Cardiac septum (tissue), 1 donor: ENCODE data around the gene PIK3R6. TPM values are rescaled to one million over a fixed set of nuclear protein-coding genes. Genes with fewer than 3 reads are reported as not detected.
"Not testable (repeated sequence)": the region's sequence is repeated elsewhere in the genome, so short reads cannot be mapped to it uniquely, and the experiment has no call there.

Experiments
- DNase-seq: peaks from one replicate; pipeline ENCODE4 v3.0.0-alpha.2; 2020; ENCODE audit warnings: low spot score
- intact Hi-C: fragments of 100-400 bp; cut with DNase I; formaldehyde crosslinking; loops from one replicate; pipeline ENCODE4 v1.14.0; 2022
- total RNA-seq: library from RNA; stranded (reverse); fragmentation: NEBNext Ultra II Directional; extraction: Animal tissue kit (Norgen Biotek cat#: 25700); gene quantifications from one replicate; pipeline ENCODE4 v1.2.1, GENCODE V29; 2021
- donor health status: DM: no; HTN: no; CAD: no.

PIK3R6 gene
- total RNA-seq, 1 donor from 2014 or later = 1.00 TPM

- intact Hi-C loops = loop anchor here (5.0 kb wide), 1 partner anchor 39 kb away; no protein-coding TSS in a partner anchor
- DNase-seq = no peak
These were observed 28.6 kb upstream of the PIK3R6 start for GRCh38 chr17:8896087-8896486.

GRCh38 chr17:8894673-8895578 is 27.5 kb upstream of the PIK3R6 start:
- peak; percentile 70 for DNase-seq
- intact Hi-C loops = loop anchor here (5.0 kb wide), 2 partner anchors 38 to 108 kb away; no protein-coding TSS in a partner anchor

GRCh38 chr17:8894202-8894671 is 26.8 kb upstream of the PIK3R6 start:
- intact Hi-C loops = loop anchor here (5.0 kb wide), 1 partner anchor 107 kb away; no protein-coding TSS in a partner anchor
- no peak for DNase-seq

GRCh38 chr17:8893621-8894201 is 26.2 kb upstream of the PIK3R6 start:
- no peak for DNase-seq
- intact Hi-C loops = loop anchor here (5.0 kb wide), 1 partner anchor 106 kb away; no protein-coding TSS in a partner anchor

- peak; percentile 31 for DNase-seq
- intact Hi-C loops = loop anchor here (5.0 kb wide), 1 partner anchor 106 kb away; no protein-coding TSS in a partner anchor
These were observed 25.6 kb upstream of the PIK3R6 start for GRCh38 chr17:8893059-8893458.

GRCh38 chr17:8892338-8892690 is 24.8 kb upstream of the PIK3R6 start:
- intact Hi-C loops = loop anchor here (5.0 kb wide), 1 partner anchor 105 kb away; no protein-coding TSS in a partner anchor
- DNase-seq = no peak

GRCh38 chr17:8890671-8891070 is 23.2 kb upstream of the PIK3R6 start:
- peak; percentile 57 for DNase-seq
- intact Hi-C loops = loop anchor here (5.0 kb wide), 1 partner anchor 103 kb away; no protein-coding TSS in a partner anchor

GRCh38 chr17:8889458-8890210 is 22.2 kb upstream of the PIK3R6 start:
- intact Hi-C loops = loop anchor here (5.0 kb wide), 1 partner anchor 102 kb away; no protein-coding TSS in a partner anchor
- DNase-seq = peak; percentile 65

- intact Hi-C loops = no loop called here
- DNase-seq = no peak
These were observed 21.3 kb upstream of the PIK3R6 start for GRCh38 chr17:8888704-8889302.

- peak; percentile 66 for DNase-seq
These were observed 20.6 kb upstream of the PIK3R6 start for GRCh38 chr17:8887834-8888703.

GRCh38 chr17:8887301-8887700 is 19.8 kb upstream of the PIK3R6 start:
- intact Hi-C loops = no loop called here
- peak; percentile 35 for DNase-seq

More at GRCh38 chr17:8887834-8888703, 20.6 kb upstream of the PIK3R6 start:
- intact Hi-C loops = no loop called here

- DNase-seq = peak; percentile 70
- intact Hi-C loops = no loop called here
These were observed 18.7 kb upstream of the PIK3R6 start for GRCh38 chr17:8885967-8886684.

- intact Hi-C loops = not testable (repeated sequence)
- peak; percentile 64 for DNase-seq
These were observed 17.9 kb upstream of the PIK3R6 start for GRCh38 chr17:8885163-8885966.

GRCh38 chr17:8884336-8884990 is 17.0 kb upstream of the PIK3R6 start:
- peak; percentile 41 for DNase-seq
- intact Hi-C loops = no loop called here

- intact Hi-C loops = no loop called here
These were observed 15.9 kb upstream of the PIK3R6 start for GRCh38 chr17:8883353-8883752.

GRCh38 chr17:8881606-8882005 is 14.1 kb upstream of the PIK3R6 start:
- intact Hi-C loops = no loop called here
- DNase-seq = peak; percentile 55

More at GRCh38 chr17:8883353-8883752, 15.9 kb upstream of the PIK3R6 start:
- peak; percentile 7 for DNase-seq
